H1 (cell line): ENCODE results near the gene MAS1L. TPM values are rescaled to one million over a fixed set of nuclear protein-coding genes. Genes with fewer than 3 reads are reported as not detected.

Source experiments
- CTCF ChIA-PET: fragments of 300-600 bp; sonication (Branson Sonifier 250); formaldehyde crosslinking; loops from one replicate; lab custom pipeline; 2021; ENCODE audit not compliant: partially characterized antibody; lab: Charles Lee
- POLR2A ChIA-PET: fragments of 300-600 bp; sonication (Branson Sonifier 250); formaldehyde crosslinking; loops from one replicate; lab custom pipeline; 2021; ENCODE audit warnings: inconsistent platforms; ENCODE audit not compliant: partially characterized antibody; lab: Charles Lee
- DNase-seq, 2 experiments: peaks; one replicate each; pipeline versions ENCODE4 v3.0.0 to v3.0.0-alpha.2; 2010 to 2022; ENCODE audit warnings: low spot score in 2 of 2, low read depth in 1 of 2, mixed read lengths in 1 of 2
- FAIRE-seq: peaks from 2 replicates; lab custom pipeline; 2011; peaks lifted over from hg19 to GRCh38; lab: Jason Lieb, UNC
- H2AFZ ChIP-seq: 2 replicates; pipeline ENCODE4 v1.8.1; 2012; ENCODE audit warnings: low read length, inconsistent platforms
- H2AK5ac ChIP-seq: 2 replicates; pipeline ENCODE4 v1.6.1; 2013; ENCODE audit warnings: low read depth, low read length
- H2BK120ac ChIP-seq: replicated peaks from 2 replicates; pipeline ENCODE3; 2013; ENCODE audit warnings: low read depth, low read length, inconsistent platforms
- H2BK12ac ChIP-seq: 2 replicates; pipeline ENCODE4 v1.6.1; 2013; ENCODE audit warnings: low read depth, low read length
- H2BK15ac ChIP-seq: 2 replicates; pipeline ENCODE4 v1.6.1; 2013; ENCODE audit warnings: low read length
- H2BK20ac ChIP-seq: 2 replicates; pipeline ENCODE4 v1.6.1; 2013; ENCODE audit warnings: low read length
- H2BK5ac ChIP-seq: 2 replicates; pipeline ENCODE4 v1.6.1; 2013; ENCODE audit warnings: low read depth, low read length
- H3K14ac ChIP-seq: 2 replicates; pipeline ENCODE4 v1.6.1; 2013; ENCODE audit warnings: inconsistent platforms; ENCODE audit not compliant: insufficient read length
- H3K18ac ChIP-seq: 2 replicates; pipeline ENCODE4 v1.6.1; 2013; ENCODE audit warnings: low read length; ENCODE audit errors: extremely low read depth
- H3K23ac ChIP-seq: 2 replicates; pipeline ENCODE4 v1.6.1; 2013; ENCODE audit warnings: inconsistent platforms; ENCODE audit not compliant: insufficient read length
- H3K23me2 ChIP-seq: 2 replicates; pipeline ENCODE4 v1.6.1; 2013; ENCODE audit warnings: low read depth, low read length
- H3K27ac ChIP-seq: 2 replicates; pipeline ENCODE4 v1.6.1; 2011; ENCODE audit warnings: low read depth, low read length, inconsistent platforms
- H3K27me3 ChIP-seq, 4 experiments: replicated peaks in 1 of 4; 1 replicate in 1 of 4; 2 replicates in 3 of 4; pipeline versions ENCODE4 v1.6.1 to v1.8.1; 2011 to 2013; ENCODE audit warnings: low read length in 3 of 4, mild to moderate bottlenecking in 3 of 4, inconsistent platforms in 2 of 4, mixed read lengths in 2 of 4, moderate library complexity in 1 of 4; ENCODE audit not compliant: control insufficient read depth in 3 of 4, insufficient read depth in 3 of 4; ENCODE audit errors: extremely low read depth in 1 of 4
- H3K36me3 ChIP-seq, 4 experiments: 2 replicates each; pipeline versions ENCODE4 v1.6.1 to v1.8.1; 2011 to 2013; ENCODE audit warnings: mild to moderate bottlenecking in 4 of 4, low read length in 3 of 4, moderate library complexity in 2 of 4, control low read depth in 1 of 4, inconsistent platforms in 1 of 4; ENCODE audit not compliant: insufficient read depth in 4 of 4, control insufficient read depth in 2 of 4
- H3K4ac ChIP-seq: replicated peaks from 2 replicates; pipeline ENCODE3; 2013; ENCODE audit warnings: low read length, low read depth, mixed read lengths, inconsistent platforms; ENCODE audit not compliant: insufficient read length
- H3K4me1 ChIP-seq, 4 experiments: replicated peaks in 1 of 4; 1 replicate in 1 of 4; 2 replicates in 3 of 4; pipeline versions ENCODE4 v1.6.1 to v1.8.1; 2011 to 2013; ENCODE audit warnings: low read length in 3 of 4, inconsistent platforms in 2 of 4, mixed read lengths in 1 of 4; ENCODE audit not compliant: insufficient read depth in 4 of 4, control insufficient read depth in 3 of 4
- H3K4me2 ChIP-seq, 2 experiments: 2 replicates each; pipeline versions ENCODE4 v1.6.1 to v1.8.1; 2011 to 2013; ENCODE audit warnings: low read depth in 2 of 2, low read length in 2 of 2, control low read depth in 1 of 2, inconsistent platforms in 1 of 2, mild to moderate bottlenecking in 1 of 2; ENCODE audit not compliant: insufficient read depth in 1 of 2
- H3K4me3 ChIP-seq, 4 experiments: fragments of 200-600, 300-600 bp in 1 of 4; sonication (generic), shearing (Covaris generic), sonication (Bioruptor Twin) in 1 of 4; 2 replicates each; pipeline versions ENCODE4 v1.5.1 to v1.8.1; 2011 to 2016; ENCODE audit warnings: low read length in 4 of 4, low read depth in 3 of 4, control low read depth in 2 of 4, inconsistent platforms in 2 of 4, mild to moderate bottlenecking in 2 of 4, mixed read lengths in 1 of 4, moderate library complexity in 1 of 4; ENCODE audit not compliant: insufficient read depth in 2 of 4; ENCODE audit errors: extremely low read depth in 1 of 4
- H3K56ac ChIP-seq: replicated peaks from 2 replicates; pipeline ENCODE3; 2013; ENCODE audit warnings: low read depth, mild to moderate bottlenecking, mixed read lengths, low read length, inconsistent platforms; ENCODE audit not compliant: insufficient read length
- H3K79me1 ChIP-seq: 2 replicates; pipeline ENCODE4 v1.6.1; 2013; ENCODE audit warnings: low read depth, low read length, control low read depth
- H3K79me2 ChIP-seq, 2 experiments: 2 replicates each; pipeline versions ENCODE4 v1.6.1 to v1.8.1; 2012 to 2013; ENCODE audit warnings: low read length in 2 of 2, mild to moderate bottlenecking in 2 of 2, inconsistent platforms in 1 of 2; ENCODE audit not compliant: insufficient read depth in 2 of 2, control insufficient read depth in 1 of 2
- H3K9ac ChIP-seq, 4 experiments: replicated peaks in 1 of 4; 1 replicate in 1 of 4; 2 replicates in 3 of 4; pipeline versions ENCODE4 v1.6.1 to v1.8.1; 2011 to 2013; ENCODE audit warnings: low read depth in 3 of 4, low read length in 3 of 4, control low read depth in 2 of 4, mild to moderate bottlenecking in 2 of 4, moderate library complexity in 2 of 4, inconsistent platforms in 1 of 4; ENCODE audit errors: extremely low read depth in 1 of 4
- H3K9me3 ChIP-seq, 2 experiments: 2 replicates each; pipeline versions ENCODE4 v1.6.1 to v1.8.1; 2012 to 2013; ENCODE audit warnings: mild to moderate bottlenecking in 2 of 2, moderate library complexity in 2 of 2, control low read depth in 1 of 2, inconsistent platforms in 1 of 2, low read depth in 1 of 2, low read length in 1 of 2, mixed read lengths in 1 of 2; ENCODE audit not compliant: insufficient read depth in 2 of 2
- H4K20me1 ChIP-seq, 2 experiments: replicated peaks in 1 of 2; 2 replicates each; pipeline versions ENCODE3 to v1.8.1; 2011 to 2013; ENCODE audit warnings: inconsistent platforms in 2 of 2, low read length in 2 of 2, mild to moderate bottlenecking in 1 of 2; ENCODE audit not compliant: insufficient read depth in 2 of 2, control insufficient read depth in 1 of 2
- H4K5ac ChIP-seq: 2 replicates; pipeline ENCODE4 v1.6.1; 2013; ENCODE audit warnings: low read length, low read depth, mixed read lengths, inconsistent platforms; ENCODE audit not compliant: insufficient read length
- H4K8ac ChIP-seq: 2 replicates; pipeline ENCODE4 v1.8.0; 2013; ENCODE audit warnings: mild to moderate bottlenecking, moderate library complexity, low read length, inconsistent platforms; ENCODE audit not compliant: insufficient read depth; ENCODE audit errors: extremely low read depth
- H4K91ac ChIP-seq: replicated peaks from 2 replicates; pipeline ENCODE3; 2013; ENCODE audit warnings: low read length, mixed read lengths, inconsistent platforms; ENCODE audit not compliant: insufficient read length
- BCL11A ChIP-seq, 2 experiments: IDR thresholded peaks; one replicate each; pipeline ENCODE4 v1.6.1; 2011; ENCODE audit warnings: low read depth in 2 of 2, low read length in 2 of 2, mild to moderate bottlenecking in 2 of 2
- CHD2 ChIP-seq: IDR thresholded peaks from 2 replicates; pipeline ENCODE4 v1.6.1; 2012; ENCODE audit warnings: low read length, improper control_type of control experiment
- HDAC6 ChIP-seq: IDR thresholded peaks from one replicate; pipeline ENCODE4 v1.7.1; 2012; ENCODE audit warnings: low read depth, mild to moderate bottlenecking, inconsistent platforms, low read length, moderate library complexity
- KDM1A ChIP-seq: fragments of 200-600, 300-600 bp; sonication (generic); IDR thresholded peaks from 2 replicates; pipeline ENCODE4 v1.7.1; 2016; ENCODE audit warnings: mild to moderate bottlenecking, low read length, borderline replicate concordance
- KDM5A ChIP-seq: fragments of 200-600 bp; IDR thresholded peaks from 2 replicates; pipeline ENCODE4 v1.7.1; 2012; ENCODE audit warnings: mild to moderate bottlenecking, low read length, inconsistent platforms, mixed read lengths
- POLR2A ChIP-seq, 2 experiments: IDR thresholded peaks; 1 replicate in 1 of 2; 2 replicates in 1 of 2; pipeline ENCODE4 v1.6.1; 2011; ENCODE audit warnings: low read depth in 2 of 2, low read length in 2 of 2, mild to moderate bottlenecking in 2 of 2; ENCODE audit errors: control extremely low read depth in 1 of 2
- POLR2AphosphoS5 ChIP-seq: IDR thresholded peaks from 2 replicates; pipeline ENCODE4 v1.6.1; 2011; ENCODE audit warnings: low read depth, low read length
- SIN3A ChIP-seq, 2 experiments: IDR thresholded peaks in 1 of 2; conservative IDR thresholded peaks in 1 of 2; 2 replicates each; pipeline ENCODE4 v1.6.1; 2011 to 2012; ENCODE audit warnings: low read length in 2 of 2, improper control_type of control experiment in 1 of 2, low read depth in 1 of 2, mild to moderate bottlenecking in 1 of 2
- SP1 ChIP-seq: IDR thresholded peaks from 2 replicates; pipeline ENCODE4 v1.6.1; 2011; ENCODE audit warnings: low read depth, low read length
- TAF1 ChIP-seq: IDR thresholded peaks from 2 replicates; pipeline ENCODE4 v1.6.1; 2011; ENCODE audit warnings: mild to moderate bottlenecking, low read depth, low read length
- WGBS, 2 experiments: shearing (Covaris generic) in 1 of 2; methylation state at CpG; one replicate each; pipeline versions ENCODE4 v1.1.6 to v1.1.7; 2013 to 2015; ENCODE audit warnings: low lambda C conversion rate in 2 of 2, mixed read lengths in 2 of 2, inconsistent platforms in 1 of 2, low coverage in 1 of 2, missing lambda C conversion rate in 1 of 2; ENCODE audit not compliant: insufficient replicate concordance in 2 of 2, insufficient coverage in 1 of 2, insufficient read length in 1 of 2; ENCODE audit errors: extremely low coverage in 1 of 2, missing lambda C conversion rate in 1 of 2; 5-methylcytosine and 5-hydroxymethylcytosine counted together
- polyA plus RNA-seq, 7 experiments: library from polyadenylated mRNA; depleted of rRNA in 3 of 7; stranded (reverse) in 5 of 7; unstranded in 2 of 7; fragments of >200 nt in 5 of 7; fragments of 200-250 nt in 2 of 7; gene quantifications; 1 replicate in 5 of 7; 2 replicates in 1 of 7; 4 replicates in 1 of 7; pipeline versions ENCODE4 v1.2.1 to v1.2.3, GENCODE V29; 2011 to 2013; ENCODE audit warnings: missing spikeins in 2 of 7, mixed read lengths in 2 of 7
- total RNA-seq: library from RNA; stranded (reverse); fragmentation: NEBNext Ultra II Directional; extraction: Animal tissue kit (Norgen Biotek cat#: 25700); gene quantifications from 2 replicates; pipeline ENCODE4 v1.2.1, GENCODE V29; 2021

The MAS1L gene
- total and polyA plus RNA-seq, 2 of the 8 experiments (the other 6 are each of a cell fraction or from before 2014, with no cell fraction given) = not detected

DNA sequence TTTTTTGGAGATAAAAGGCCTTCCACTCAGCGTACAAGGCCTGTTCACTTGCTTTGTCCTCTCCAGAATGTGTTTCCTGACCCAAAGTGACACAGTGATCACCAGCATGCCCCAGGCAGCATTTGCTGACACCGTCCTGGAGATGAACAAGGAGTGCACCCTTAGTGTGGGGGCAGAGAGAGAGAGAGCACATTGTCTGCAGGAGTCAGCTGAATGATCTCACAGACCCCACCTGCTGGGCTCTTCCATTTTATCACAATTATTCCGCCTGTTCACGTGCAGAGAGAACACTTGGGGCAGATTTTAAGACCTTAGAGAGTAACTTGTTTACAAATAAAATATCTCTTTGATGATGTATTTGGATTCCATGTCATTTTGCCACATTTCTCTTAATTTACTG, 22.4 kb upstream of the MAS1L start:
- TF ChIP-seq KDM5A (no peak), SIN3A (conservative IDR thresholded peaks at IDR 0.05 in 1 of 2, IDR thresholded peaks at IDR 0.05 in 1 of 2; ENCODE audit: low read depth in 1 of 2, low read length in 2 of 2) (no peak), BCL11A (IDR thresholded peaks at IDR 0.05; ENCODE audit: low read depth in 2 of 2, low read length in 2 of 2) (no peak), POLR2A (IDR thresholded peaks at IDR 0.05; ENCODE audit: control extremely low read depth in 1 of 2, low read depth in 2 of 2, low read length in 2 of 2) (no peak), POLR2AphosphoS5 (no peak), SP1 (no peak), CHD2 (no peak), KDM1A (no peak), TAF1 (no peak), HDAC6 (no peak)
- TF ChIP-seq, all 59 proteins: peak for 0
- Histone ChIP-seq H3K23ac (no peak overlapping the region), H2BK12ac (no peak overlapping the region), H2BK20ac (no peak overlapping the region), H3K9ac (no peak overlapping the region), H3K27ac (no peak overlapping the region), H3K9me3 (no peaks in the 10 kb centered on the region), H2BK5ac (no peak overlapping the region), H3K18ac (no peak overlapping the region), H3K79me2 (no peaks in the 10 kb centered on the region), H4K20me1 (no peaks in the 10 kb centered on the region), H2BK15ac (no peak overlapping the region), H3K56ac (no peak overlapping the region), H3K4me1 (no peaks in the 10 kb centered on the region), H3K4ac (no peak overlapping the region), H2BK120ac (no peak overlapping the region), H4K8ac (no peak overlapping the region), H2AK5ac (no peak overlapping the region), H4K91ac (no peak overlapping the region), H3K79me1 (no peaks in the 10 kb centered on the region; the same call in 1 of the 2 replicates), H3K27me3 (no peaks in the 10 kb centered on the region; a peak in 2 of 7 replicates), H3K14ac (no peak overlapping the region), H3K23me2 (no peaks in the 10 kb centered on the region), H2AFZ (no peak overlapping the region), H3K4me3 (no peak overlapping the region), H3K36me3 (no peaks in the 10 kb centered on the region), H3K4me2 (no peak overlapping the region), H4K5ac (no peak overlapping the region)
- ChIA-PET POLR2A (no interaction called here), CTCF (interaction anchor here (0.6 to 2.9 kb wide), 5 partner anchors 10 to 179 kb away, joined by 3 to 9 read pairs (median 3); no protein-coding TSS in a partner anchor)
- 77% methylated on average over 4 of the region's 4 CpGs; no CpG with 5 or more reads in 1 of the 2 experiments for WGBS, 2 experiments
- FAIRE-seq (no peak), DNase-seq (no peak)
